Common myeloid progenitor, CD34-positive (primary cell): ENCODE data around the gene KRTAP5-7.

ENCODE experiments used
- CTCF ChIA-PET: fragments of 350-600 bp; sonication (Branson Sonifier 250); formaldehyde crosslinking; loops from one replicate; lab custom pipeline; 2021; ENCODE audit warnings: antibody characterized with exemption; lab: Charles Lee
- POLR2A ChIA-PET: fragments of 350-600 bp; sonication (Branson Sonifier 250); formaldehyde crosslinking; loops from one replicate; lab custom pipeline; 2021; ENCODE audit warnings: antibody characterized with exemption; lab: Charles Lee
- DNase-seq, 3 donors: peaks; one replicate each; pipeline versions ENCODE4 v3.0.0 to v3.0.0-alpha.2; 2013
- H3K27ac ChIP-seq, 2 experiments: 1 replicate in 1 of 2; 2 replicates in 1 of 2; pipeline ENCODE4 v1.7.0; 2013; ENCODE audit warnings: inconsistent platforms in 2 of 2, low read length in 2 of 2, mild to moderate bottlenecking in 2 of 2, low read depth in 1 of 2, moderate library complexity in 1 of 2; ENCODE audit not compliant: severe bottlenecking in 2 of 2, insufficient read depth in 1 of 2, poor library complexity in 1 of 2
- H3K27me3 ChIP-seq, 5 experiments: replicated peaks in 2 of 5; 1 replicate in 3 of 5; 2 replicates in 2 of 5; pipeline versions ENCODE4 v1.6.1 to v1.7.0; 2013; ENCODE audit warnings: low read length in 4 of 5, mild to moderate bottlenecking in 2 of 5, moderate library complexity in 2 of 5, inconsistent platforms in 1 of 5; ENCODE audit not compliant: insufficient read depth in 5 of 5, control insufficient read depth in 4 of 5
- H3K36me3 ChIP-seq, 4 experiments: 1 replicate in 2 of 4; 2 replicates in 2 of 4; pipeline versions ENCODE4 v1.6.1 to v1.7.0; 2013; ENCODE audit warnings: low read length in 3 of 4, control low read depth in 1 of 4, mild to moderate bottlenecking in 1 of 4; ENCODE audit not compliant: control insufficient read depth in 4 of 4, insufficient read depth in 4 of 4
- H3K4me1 ChIP-seq, 4 experiments: 1 replicate in 3 of 4; 2 replicates in 1 of 4; pipeline versions ENCODE4 v1.6.1 to v1.7.1; 2013; ENCODE audit warnings: low read length in 3 of 4, mild to moderate bottlenecking in 3 of 4, control low read depth in 1 of 4, inconsistent platforms in 1 of 4, moderate library complexity in 1 of 4; ENCODE audit not compliant: control insufficient read depth in 4 of 4, insufficient read depth in 4 of 4; ENCODE audit errors: control extremely low read depth in 1 of 4
- H3K4me3 ChIP-seq, 7 experiments: 1 replicate in 4 of 7; 2 replicates in 3 of 7; pipeline versions ENCODE4 v1.5.1 to v1.7.0; 2013; ENCODE audit warnings: mild to moderate bottlenecking in 7 of 7, low read length in 6 of 7, moderate library complexity in 6 of 7, inconsistent platforms in 2 of 7, low read depth in 2 of 7, control low read depth in 1 of 7; ENCODE audit not compliant: insufficient read depth in 4 of 7, control insufficient read depth in 1 of 7; ENCODE audit errors: extremely low read depth in 1 of 7
- H3K9me3 ChIP-seq, 5 experiments: 1 replicate in 4 of 5; 2 replicates in 1 of 5; pipeline versions ENCODE4 v1.6.1 to v1.7.1; 2013; ENCODE audit warnings: low read length in 4 of 5, mild to moderate bottlenecking in 2 of 5, inconsistent platforms in 1 of 5, low read depth in 1 of 5, moderate library complexity in 1 of 5; ENCODE audit not compliant: control insufficient read depth in 4 of 5, insufficient read depth in 2 of 5; ENCODE audit errors: control extremely low read depth in 1 of 5
- WGBS: methylation state at CpG from one replicate; pipeline ENCODE4 v1.1.5; 2013; ENCODE audit not compliant: insufficient coverage; 5-methylcytosine and 5-hydroxymethylcytosine counted together

Gene KRTAP5-7

DNA sequence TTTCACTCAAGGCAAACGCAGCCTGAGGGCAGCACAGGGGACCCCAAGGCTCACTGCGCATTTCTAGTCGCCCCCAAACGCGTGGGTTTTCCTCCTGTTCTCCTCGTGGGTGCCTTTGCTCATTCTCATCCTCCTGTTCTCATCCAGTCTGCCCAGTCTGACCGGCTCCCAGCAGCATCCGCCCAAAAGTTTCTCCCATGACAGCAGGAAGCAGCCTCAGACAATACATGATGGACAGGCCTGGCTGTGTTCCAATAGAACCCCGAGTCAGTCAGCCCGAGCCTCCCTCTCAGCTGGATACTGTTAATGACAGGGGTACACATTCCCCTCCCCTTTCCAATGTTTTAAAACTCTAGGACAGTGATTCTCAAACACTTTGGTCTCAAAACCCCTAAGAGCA is 22.5 kb upstream of the KRTAP5-7 start:
- CTCF ChIA-PET, result interaction anchor here (0.6 kb wide), 1 partner anchor 62 kb away, joined by 4 read pairs; no protein-coding TSS in a partner anchor

DNA sequence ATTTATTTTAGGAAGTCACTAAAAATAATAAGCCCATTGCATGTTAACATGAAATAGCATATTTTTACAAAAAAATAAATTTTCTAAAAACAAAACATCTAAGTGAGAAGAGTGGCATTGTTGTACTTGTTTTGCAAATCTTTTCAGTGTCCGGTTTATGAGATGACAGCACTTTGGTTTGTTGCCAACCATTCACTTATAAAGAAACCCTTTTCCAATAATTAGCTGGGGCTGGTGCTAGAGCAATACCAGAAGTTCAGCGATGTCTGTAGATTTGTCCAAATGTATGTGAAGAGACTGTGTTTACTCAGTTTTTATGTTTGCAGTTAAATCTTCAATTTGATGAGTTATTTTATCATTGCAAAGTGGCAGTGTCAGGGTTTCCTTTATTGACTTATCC is 22.1 kb upstream of the KRTAP5-7 start:
- Histone ChIP-seq H3K4me3 (no peak overlapping the region), H3K9me3 (peaks cover 3 to 24% (median 7%) of the 10 kb centered on the region in 5 experiments), H3K27me3 (no peaks in the 10 kb centered on the region), H3K4me1 (no peaks in the 10 kb centered on the region), H3K27ac (no peak overlapping the region), H3K36me3 (peaks cover under 1 to 45% (median 23%) of the 10 kb centered on the region in 4 experiments)
- ChIA-PET POLR2A (no interaction called here), CTCF (interaction anchor here (0.6 to 1.5 kb wide), 2 partner anchors 38 to 62 kb away, joined by 3 to 4 read pairs; no protein-coding TSS in a partner anchor)
- WGBS, result no CpG with 5 or more reads among the region's 2 CpGs
- DNase-seq, result no peak

More for the DNA sequence above, 22.5 kb upstream of the KRTAP5-7 start:
- peaks cover under 1 to 19% (median 2%) of the 10 kb centered on the region in 5 experiments for H3K9me3 ChIP-seq
- WGBS, result 82% methylated on average over 10 of the region's 10 CpGs
- H3K36me3 ChIP-seq, result peaks cover 2 to 50% (median 26%) of the 10 kb centered on the region in 4 experiments
- POLR2A ChIA-PET, result no interaction called here
- H3K27me3 ChIP-seq, result no peaks in the 10 kb centered on the region
- H3K4me1 ChIP-seq, result no peaks in the 10 kb centered on the region
- no peak overlapping the region for H3K4me3 ChIP-seq
- no peak overlapping the region for H3K27ac ChIP-seq
- no peak for DNase-seq

DNA sequence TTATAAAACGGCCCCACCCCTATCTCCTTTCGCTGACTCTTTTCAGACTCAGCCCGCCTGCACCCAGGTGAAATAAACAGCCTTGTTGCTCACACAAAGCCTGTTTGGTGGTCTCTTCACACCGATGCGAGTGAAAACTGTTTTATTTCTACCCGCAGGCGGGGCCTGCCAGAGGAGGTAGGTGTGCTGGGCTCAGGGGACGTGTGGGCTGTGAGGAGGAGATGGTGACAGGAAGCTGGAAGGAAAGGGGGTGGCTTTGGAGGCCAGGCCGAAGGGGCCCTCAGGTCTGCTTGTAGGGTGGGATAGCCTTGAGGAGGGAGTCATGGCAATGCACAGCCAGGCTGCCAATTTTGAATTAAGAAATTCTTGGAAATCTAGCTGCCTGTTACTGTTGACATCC is 21.3 kb upstream of the KRTAP5-7 start:
- Histone ChIP-seq H3K36me3 (peaks cover 0 to 38% (median 18%) of the 10 kb centered on the region in 4 experiments), H3K9me3 (peaks cover 5 to 31% (median 11%) of the 10 kb centered on the region in 5 experiments), H3K27ac (no peak overlapping the region), H3K4me1 (no peaks in the 10 kb centered on the region), H3K4me3 (no peak overlapping the region), H3K27me3 (no peaks in the 10 kb centered on the region)
- ChIA-PET CTCF (interaction anchor here (1.5 kb wide), 1 partner anchor 37 kb away, joined by 3 read pairs; no protein-coding TSS in a partner anchor), POLR2A (no interaction called here)
- no peak for DNase-seq
- WGBS, result 95% methylated on average over 6 of the region's 9 CpGs

DNA sequence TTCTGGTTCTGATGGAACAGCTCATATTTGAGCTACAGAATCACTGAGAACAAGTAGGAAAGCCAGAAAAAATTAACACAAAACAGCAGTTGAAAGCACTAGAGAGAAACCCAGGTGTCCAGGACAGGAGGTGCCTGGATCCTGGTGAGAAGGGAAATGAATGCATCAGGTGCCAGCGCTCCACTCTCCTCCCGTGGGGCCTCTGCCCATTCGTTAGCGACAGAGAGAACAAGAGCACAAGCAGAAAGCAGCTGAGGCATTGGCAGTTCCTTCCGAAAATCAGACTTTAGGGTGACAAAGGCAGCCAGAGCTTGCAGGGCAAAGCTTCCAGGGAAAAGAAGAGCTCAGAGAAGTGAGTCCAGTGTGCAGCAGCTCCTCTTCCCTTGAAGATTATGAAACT is 20.0 kb upstream of the KRTAP5-7 start:
- POLR2A ChIA-PET, result no interaction called here
- Histone ChIP-seq H3K36me3 (peaks cover 0 to 24% (median 10%) of the 10 kb centered on the region in 4 experiments), H3K9me3 (peaks cover 5 to 32% (median 11%) of the 10 kb centered on the region in 5 experiments), H3K4me1 (no peaks in the 10 kb centered on the region), H3K27me3 (no peaks in the 10 kb centered on the region), H3K4me3 (no peak overlapping the region), H3K27ac (no peak overlapping the region)
- DNase-seq, result no peak
- CTCF ChIA-PET, result no interaction called here
- WGBS, result 97% methylated on average over 5 of the region's 5 CpGs

DNA sequence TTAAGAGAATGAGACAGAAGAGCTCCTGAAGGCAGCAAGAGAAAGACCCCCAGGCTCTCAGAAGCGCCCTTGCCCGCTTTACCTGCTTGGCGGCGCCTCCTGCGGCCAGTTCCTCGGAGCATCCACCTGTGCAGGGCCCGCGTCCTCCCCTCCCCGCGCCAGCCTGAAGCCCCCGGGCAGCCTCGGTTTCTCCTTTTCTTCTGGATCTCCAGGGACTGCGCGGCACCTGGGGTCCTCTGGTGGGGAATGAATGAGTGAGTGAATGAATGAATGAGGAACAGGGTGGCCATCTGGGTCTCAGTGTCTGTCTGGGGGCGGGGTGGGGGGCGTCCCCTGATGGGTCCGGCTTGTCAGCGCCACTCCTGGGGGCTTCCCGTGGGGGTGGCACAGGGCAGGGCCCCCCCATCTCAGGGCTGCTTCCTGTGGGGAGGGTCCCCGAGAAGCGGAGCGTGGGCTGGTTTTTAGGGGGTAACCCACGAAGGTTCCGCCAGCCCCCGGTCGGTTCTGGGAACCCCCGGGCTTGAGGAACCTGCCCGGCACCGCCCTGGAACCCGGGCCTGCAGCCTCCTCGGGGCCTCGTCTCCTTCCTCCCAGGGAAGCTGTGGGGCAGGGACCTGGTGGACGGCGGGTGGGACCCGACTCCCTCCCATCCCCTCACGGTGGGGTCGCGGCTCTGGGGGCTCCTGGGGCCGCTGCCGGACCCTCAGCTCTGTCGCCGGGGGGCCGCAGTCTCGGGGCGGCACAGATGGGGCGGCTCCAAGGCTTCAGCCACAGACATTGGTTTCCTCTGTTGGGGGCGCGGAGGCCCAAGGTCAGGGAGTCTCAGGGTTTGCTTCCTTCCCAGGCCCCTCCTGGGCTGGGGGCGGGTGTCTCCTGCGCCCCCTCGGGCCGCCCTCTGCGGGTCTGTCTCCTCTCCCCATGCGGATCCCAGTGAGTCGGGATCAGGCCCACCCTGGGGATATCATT is 8.3 kb upstream of the KRTAP5-7 start:
- WGBS, result 94% methylated on average over 47 of the region's 55 CpGs
- H3K36me3 ChIP-seq, result no peaks in the 10 kb centered on the region
- H3K4me3 ChIP-seq, result no peak overlapping the region
- no peaks in the 10 kb centered on the region for H3K4me1 ChIP-seq
- POLR2A ChIA-PET, result no interaction called here
- H3K9me3 ChIP-seq, result no peaks in the 10 kb centered on the region
- no peaks in the 10 kb centered on the region for H3K27me3 ChIP-seq
- H3K27ac ChIP-seq, result no peak overlapping the region
- no peak for DNase-seq
- CTCF ChIA-PET, result no interaction called here

DNA sequence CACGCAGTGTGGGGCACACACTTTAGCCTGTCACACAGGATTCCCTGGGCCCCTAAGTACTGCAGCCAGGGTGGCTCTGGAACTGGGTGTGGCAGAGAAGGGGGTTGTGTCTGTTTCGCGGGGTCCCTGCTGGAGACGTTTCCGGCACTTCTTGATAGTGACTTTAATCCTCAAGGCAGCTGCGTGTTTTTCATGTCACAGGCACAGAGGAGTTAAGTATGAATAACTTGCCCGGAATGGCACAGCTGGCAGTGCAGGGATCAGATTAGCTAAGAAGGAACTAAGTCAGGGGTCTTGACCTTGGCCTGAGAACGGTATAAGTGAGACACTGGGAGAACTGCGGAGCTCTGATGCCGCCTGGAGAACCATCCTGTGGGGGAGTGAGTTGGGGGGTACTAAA is 7.5 kb upstream of the KRTAP5-7 start:
- H3K9me3 ChIP-seq, result no peaks in the 10 kb centered on the region
- CTCF ChIA-PET, result no interaction called here
- no peak for DNase-seq
- 97% methylated on average over 10 of the region's 10 CpGs for WGBS
- no peaks in the 10 kb centered on the region for H3K36me3 ChIP-seq
- no peak overlapping the region for H3K4me3 ChIP-seq
- no peaks in the 10 kb centered on the region for H3K4me1 ChIP-seq
- no peaks in the 10 kb centered on the region for H3K27me3 ChIP-seq
- H3K27ac ChIP-seq, result no peak overlapping the region
- POLR2A ChIA-PET, result no interaction called here
